Trophoblast cell (in vitro differentiated cells and primary cell): ENCODE results near the gene PLXNA3.
A peak's percentile ranks its signal among the peaks of the same experiment; 100 is the strongest.

Experiments
- DNase-seq, 2 donors: peaks; one replicate each; pipeline ENCODE4 v3.0.0-alpha.2; 2016
- H2AFZ ChIP-seq: 2 replicates; pipeline ENCODE4 v1.6.1; 2013; ENCODE audit warnings: low read length, moderate library complexity, mild to moderate bottlenecking; ENCODE audit not compliant: insufficient read depth, poor library complexity
- H2AK5ac ChIP-seq: 2 replicates; pipeline ENCODE4 v1.6.1; 2013; ENCODE audit warnings: mild to moderate bottlenecking, low read length
- H2BK120ac ChIP-seq: 2 replicates; pipeline ENCODE4 v1.6.1; 2013; ENCODE audit warnings: low read length, mild to moderate bottlenecking, moderate library complexity; ENCODE audit not compliant: insufficient read depth, poor library complexity
- H2BK12ac ChIP-seq: 2 replicates; pipeline ENCODE4 v1.6.1; 2013; ENCODE audit warnings: mild to moderate bottlenecking, low read length, moderate library complexity
- H2BK5ac ChIP-seq: 2 replicates; pipeline ENCODE4 v1.6.1; 2013; ENCODE audit warnings: low read length, low read depth, moderate library complexity, mild to moderate bottlenecking; ENCODE audit not compliant: poor library complexity
- H3K14ac ChIP-seq: 2 replicates; pipeline ENCODE4 v1.6.1; 2013; ENCODE audit warnings: mild to moderate bottlenecking, low read length
- H3K18ac ChIP-seq: 2 replicates; pipeline ENCODE4 v1.6.1; 2013; ENCODE audit warnings: mild to moderate bottlenecking, low read length
- H3K23ac ChIP-seq: 2 replicates; pipeline ENCODE4 v1.6.1; 2013; ENCODE audit warnings: low read length
- H3K27ac ChIP-seq: 2 replicates; pipeline ENCODE4 v1.5.1; 2013; ENCODE audit warnings: low read depth, mild to moderate bottlenecking, inconsistent platforms, low read length, moderate library complexity
- H3K27me3 ChIP-seq: 2 replicates; pipeline ENCODE4 v1.6.1; 2013; ENCODE audit warnings: inconsistent platforms, mild to moderate bottlenecking, low read length, moderate library complexity; ENCODE audit not compliant: insufficient read depth
- H3K36me3 ChIP-seq, 2 experiments: 1 replicate in 1 of 2; 2 replicates in 1 of 2; pipeline ENCODE4 v1.6.1; 2013; ENCODE audit warnings: low read length in 2 of 2, mild to moderate bottlenecking in 2 of 2, moderate library complexity in 1 of 2; ENCODE audit not compliant: insufficient read depth in 2 of 2, control insufficient read depth in 1 of 2
- H3K4ac ChIP-seq: 2 replicates; pipeline ENCODE4 v1.6.1; 2013; ENCODE audit warnings: low read depth, mild to moderate bottlenecking, low read length, moderate library complexity
- H3K4me1 ChIP-seq, 2 experiments: 1 replicate in 1 of 2; 2 replicates in 1 of 2; pipeline ENCODE4 v1.6.1; 2013; ENCODE audit warnings: low read length in 2 of 2, mild to moderate bottlenecking in 2 of 2, moderate library complexity in 1 of 2; ENCODE audit not compliant: insufficient read depth in 2 of 2, control insufficient read depth in 1 of 2
- H3K4me2 ChIP-seq: 2 replicates; pipeline ENCODE4 v1.6.1; 2013; ENCODE audit warnings: inconsistent platforms, mild to moderate bottlenecking, low read length, moderate library complexity
- H3K4me3 ChIP-seq: 2 replicates; pipeline ENCODE4 v1.5.1; 2013; ENCODE audit warnings: mild to moderate bottlenecking, low read depth, low read length, inconsistent platforms
- H3K79me1 ChIP-seq: one replicate; pipeline ENCODE4 v1.6.1; 2013; ENCODE audit warnings: low read length
- H3K79me2 ChIP-seq: 2 replicates; pipeline ENCODE4 v1.6.1; 2013; ENCODE audit warnings: low read length, mild to moderate bottlenecking; ENCODE audit not compliant: control insufficient read depth, insufficient read depth, poor library complexity
- H3K9ac ChIP-seq: 2 replicates; pipeline ENCODE4 v1.6.1; 2013; ENCODE audit warnings: mild to moderate bottlenecking, low read length
- H3K9me3 ChIP-seq: 2 replicates; pipeline ENCODE4 v1.6.1; 2013; ENCODE audit warnings: low read depth, mild to moderate bottlenecking, control low read depth, inconsistent platforms, low read length; ENCODE audit not compliant: insufficient read depth
- H4K12ac ChIP-seq: 2 replicates; pipeline ENCODE4 v1.6.1; 2013; ENCODE audit warnings: low read depth, mild to moderate bottlenecking, low read length, moderate library complexity
- H4K8ac ChIP-seq: 2 replicates; pipeline ENCODE4 v1.6.1; 2013; ENCODE audit warnings: low read depth, mild to moderate bottlenecking, low read length, moderate library complexity
- H4K91ac ChIP-seq: one replicate; pipeline ENCODE4 v1.6.1; 2013; ENCODE audit warnings: low read depth, mild to moderate bottlenecking, low read length, moderate library complexity
- WGBS: extraction: QIAGEN DNeasy Blood & Tissue Kit; methylation state at CpG from one replicate; pipeline ENCODE4 v1.1.7; 2013; ENCODE audit warnings: missing lambda C conversion rate; ENCODE audit not compliant: insufficient read length, insufficient coverage; ENCODE audit errors: extremely low coverage; 5-methylcytosine and 5-hydroxymethylcytosine counted together

The PLXNA3 gene

GRCh38 chrX:154419688-154420401 lies 38.2 kb upstream of the PLXNA3 start:
- Histone ChIP-seq H2BK5ac (no peak overlapping the region), H3K79me1 (no peaks in the 10 kb centered on the region), H3K9ac (no peak overlapping the region), H3K9me3 (no peaks in the 10 kb centered on the region), H3K14ac (no peak overlapping the region), H4K12ac (no peak overlapping the region), H3K23ac (no peak overlapping the region), H2BK120ac (no peak overlapping the region), H4K8ac (no peak overlapping the region), H2AFZ (no peak overlapping the region), H2AK5ac (no peak overlapping the region), H3K36me3 (peaks cover 9 to 10% of the 10 kb centered on the region in 2 experiments), H3K27ac (no peak overlapping the region), H3K4me3 (no peak overlapping the region), H3K4me2 (no peak overlapping the region), H3K4me1 (no peaks in the 10 kb centered on the region), H3K79me2 (no peaks in the 10 kb centered on the region), H4K91ac (no peak overlapping the region), H3K18ac (no peak overlapping the region), H2BK12ac (no peak overlapping the region), H3K4ac (no peak overlapping the region), H3K27me3 (no peaks in the 10 kb centered on the region)
- no peak for DNase-seq
- WGBS = no CpG with 5 or more reads among the region's 19 CpGs

- Histone ChIP-seq H3K23ac (no peak overlapping the region), H3K4me2 (no peak overlapping the region), H4K8ac (no peak overlapping the region), H3K14ac (no peak overlapping the region), H3K79me2 (no peaks in the 10 kb centered on the region), H3K9ac (no peak overlapping the region), H2AK5ac (no peak overlapping the region), H3K27ac (no peak overlapping the region), H3K4me1 (no peaks in the 10 kb centered on the region), H2AFZ (no peak overlapping the region), H3K79me1 (no peaks in the 10 kb centered on the region), H3K27me3 (no peaks in the 10 kb centered on the region), H3K36me3 (peaks cover 9 to 10% of the 10 kb centered on the region in 2 experiments), H3K4me3 (no peak overlapping the region), H4K12ac (no peak overlapping the region), H4K91ac (no peak overlapping the region), H3K4ac (no peak overlapping the region), H3K9me3 (no peaks in the 10 kb centered on the region), H2BK5ac (no peak overlapping the region), H2BK12ac (no peak overlapping the region), H3K18ac (no peak overlapping the region), H2BK120ac (no peak overlapping the region)
- no peak for DNase-seq
- WGBS = no CpG with 5 or more reads among the region's 10 CpGs
Observed at GRCh38 chrX:154420402-154420756, 37.7 kb upstream of the PLXNA3 start.

- Histone ChIP-seq H2BK5ac (no peak overlapping the region), H3K4me2 (peak overlapping the region; percentile 34), H3K4me1 (peaks cover 18 to 24% of the 10 kb centered on the region in 2 experiments), H2BK12ac (no peak overlapping the region), H3K27me3 (no peaks in the 10 kb centered on the region), H3K79me1 (peaks cover 8% of the 10 kb centered on the region), H3K27ac (no peak overlapping the region), H3K14ac (no peak overlapping the region), H2BK120ac (no peak overlapping the region), H4K8ac (no peak overlapping the region), H3K18ac (no peak overlapping the region), H3K79me2 (peaks cover 5% of the 10 kb centered on the region), H4K91ac (peak overlapping the region; percentile 24), H3K23ac (no peak overlapping the region), H3K9me3 (no peaks in the 10 kb centered on the region), H3K4me3 (no peak overlapping the region), H3K36me3 (peaks cover 7 to 10% of the 10 kb centered on the region in 2 experiments), H2AK5ac (no peak overlapping the region), H3K4ac (no peak overlapping the region), H3K9ac (no peak overlapping the region), H4K12ac (no peak overlapping the region), H2AFZ (no peak overlapping the region)
- WGBS = no CpG with 5 or more reads among the region's 13 CpGs
- peak in 1 of 2 donors; percentile 56 for DNase-seq
Observed at GRCh38 chrX:154426916-154427770, 30.9 kb upstream of the PLXNA3 start.

- Histone ChIP-seq H2BK120ac (peak within 1 kb of the TSS; percentile 16), H3K27me3 (no peaks in the 10 kb centered on the region), H4K8ac (peak within 1 kb of the TSS; percentile 77), H3K79me2 (peaks cover 5% of the 10 kb centered on the region), H3K4ac (peak within 1 kb of the TSS; percentile 76), H3K9me3 (no peaks in the 10 kb centered on the region), H3K36me3 (peaks cover 18 to 23% of the 10 kb centered on the region in 2 experiments), H3K27ac (peak within 1 kb of the TSS; percentile 5), H4K12ac (peak within 1 kb of the TSS; percentile 97), H3K23ac (no peak within 1 kb of the TSS), H2BK5ac (peak within 1 kb of the TSS; percentile 28), H2AK5ac (peak within 1 kb of the TSS; percentile 54), H2BK12ac (peak within 1 kb of the TSS; percentile 60), H3K79me1 (peaks cover 8% of the 10 kb centered on the region), H3K4me1 (peaks cover 18 to 24% of the 10 kb centered on the region in 2 experiments), H4K91ac (peak within 1 kb of the TSS; percentile 94), H3K14ac (peak within 1 kb of the TSS; percentile 99), H3K4me2 (peak within 1 kb of the TSS; percentile 72), H2AFZ (peak within 1 kb of the TSS; percentile 87), H3K9ac (peak within 1 kb of the TSS; percentile 85), H3K18ac (peak within 1 kb of the TSS; percentile 97), H3K4me3 (peak within 1 kb of the TSS; percentile 85)
- peak; percentile 87 to 90 for DNase-seq
- WGBS = no CpG with 5 or more reads among the region's 87 CpGs
Observed at GRCh38 chrX:154428176-154429171, 29.6 kb upstream of the PLXNA3 start, which contains the start of gene ATP6AP1. ATP6AP1 (plus strand) TSS chrX:154428677; CDS start chrX:154428693, 16 bp downstream.
